HL-60 (cell line): ENCODE data around the gene ROR2.

Experiments used
- DNase-seq, 2 experiments: peaks; one replicate each; pipeline ENCODE4 v3.0.0-alpha.2; 2010 to 2020; ENCODE audit warnings: low read depth in 1 of 2, low spot score in 1 of 2
- H3K27ac ChIP-seq: fragments of 250-450 bp; sonication (Bioruptor Pico); replicated peaks from 2 replicates; pipeline ENCODE4 v1.5.1; 2020; ENCODE audit warnings: mild to moderate bottlenecking, moderate library complexity
- H3K27me3 ChIP-seq: fragments of 250-450 bp; sonication (Bioruptor Pico); 2 replicates; pipeline ENCODE4 v1.5.1; 2021; ENCODE audit warnings: mild to moderate bottlenecking, moderate library complexity; ENCODE audit not compliant: insufficient read depth, poor library complexity, severe bottlenecking
- H3K4me3 ChIP-seq: replicated peaks from 2 replicates; pipeline ENCODE4 v1.5.1; 2011; ENCODE audit warnings: mild to moderate bottlenecking, control low read depth, low read length; ENCODE audit not compliant: insufficient read depth
- CTCF ChIP-seq: IDR thresholded peaks from one replicate; pipeline ENCODE4 v1.5.1; 2011; ENCODE audit warnings: low read length, control low read depth, inconsistent platforms; ENCODE audit not compliant: insufficient read depth
- GABPA ChIP-seq: IDR thresholded peaks from 2 replicates; pipeline ENCODE4 v1.6.1; 2012; ENCODE audit warnings: low read depth
- POLR2AphosphoS5 ChIP-seq: IDR thresholded peaks from 2 replicates; pipeline ENCODE4 v1.6.1; 2012; ENCODE audit warnings: low read depth
- SPI1 ChIP-seq: IDR thresholded peaks from 2 replicates; pipeline ENCODE4 v1.6.1; 2012; ENCODE audit warnings: low read depth, mild to moderate bottlenecking, borderline replicate concordance
- TF ChIP-seq, protein P1 (sequence below): IDR thresholded peaks from 2 replicates; pipeline ENCODE4 v1.6.1; 2012; ENCODE audit warnings: low read depth; ENCODE audit not compliant: insufficient replicate concordance

The ROR2 gene

DNA sequence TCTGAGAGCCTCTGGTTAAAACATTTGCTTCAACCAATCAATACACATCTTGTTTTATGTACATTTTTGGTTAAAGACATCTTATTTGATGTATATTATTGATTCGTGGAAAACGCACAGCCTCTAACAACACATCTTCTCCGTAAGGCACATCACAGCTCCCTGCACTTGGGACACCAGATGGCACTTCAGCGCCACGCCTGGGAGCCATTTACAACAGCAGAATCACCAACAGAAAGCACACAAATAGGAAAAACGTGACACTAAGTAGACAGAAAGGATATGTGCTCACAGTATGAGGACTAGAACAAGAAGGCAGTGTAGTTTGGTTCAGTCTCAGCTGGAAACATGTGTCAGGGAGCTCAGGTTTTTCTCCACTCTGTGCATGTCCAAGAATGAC, 199.7 kb downstream of the ROR2 start:
- Histone ChIP-seq H3K27ac (no peak overlapping the region), H3K4me3 (no peak overlapping the region), H3K27me3 (peaks cover 2% of the 10 kb centered on the region)
- DNase-seq, result no peak
- TF ChIP-seq CTCF, result no peak
- TF ChIP-seq, protein P1, sequence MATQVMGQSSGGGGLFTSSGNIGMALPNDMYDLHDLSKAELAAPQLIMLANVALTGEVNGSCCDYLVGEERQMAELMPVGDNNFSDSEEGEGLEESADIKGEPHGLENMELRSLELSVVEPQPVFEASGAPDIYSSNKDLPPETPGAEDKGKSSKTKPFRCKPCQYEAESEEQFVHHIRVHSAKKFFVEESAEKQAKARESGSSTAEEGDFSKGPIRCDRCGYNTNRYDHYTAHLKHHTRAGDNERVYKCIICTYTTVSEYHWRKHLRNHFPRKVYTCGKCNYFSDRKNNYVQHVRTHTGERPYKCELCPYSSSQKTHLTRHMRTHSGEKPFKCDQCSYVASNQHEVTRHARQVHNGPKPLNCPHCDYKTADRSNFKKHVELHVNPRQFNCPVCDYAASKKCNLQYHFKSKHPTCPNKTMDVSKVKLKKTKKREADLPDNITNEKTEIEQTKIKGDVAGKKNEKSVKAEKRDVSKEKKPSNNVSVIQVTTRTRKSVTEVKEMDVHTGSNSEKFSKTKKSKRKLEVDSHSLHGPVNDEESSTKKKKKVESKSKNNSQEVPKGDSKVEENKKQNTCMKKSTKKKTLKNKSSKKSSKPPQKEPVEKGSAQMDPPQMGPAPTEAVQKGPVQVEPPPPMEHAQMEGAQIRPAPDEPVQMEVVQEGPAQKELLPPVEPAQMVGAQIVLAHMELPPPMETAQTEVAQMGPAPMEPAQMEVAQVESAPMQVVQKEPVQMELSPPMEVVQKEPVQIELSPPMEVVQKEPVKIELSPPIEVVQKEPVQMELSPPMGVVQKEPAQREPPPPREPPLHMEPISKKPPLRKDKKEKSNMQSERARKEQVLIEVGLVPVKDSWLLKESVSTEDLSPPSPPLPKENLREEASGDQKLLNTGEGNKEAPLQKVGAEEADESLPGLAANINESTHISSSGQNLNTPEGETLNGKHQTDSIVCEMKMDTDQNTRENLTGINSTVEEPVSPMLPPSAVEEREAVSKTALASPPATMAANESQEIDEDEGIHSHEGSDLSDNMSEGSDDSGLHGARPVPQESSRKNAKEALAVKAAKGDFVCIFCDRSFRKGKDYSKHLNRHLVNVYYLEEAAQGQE, result no peak
- TF ChIP-seq POLR2AphosphoS5, result no peak
- no peak for TF ChIP-seq GABPA
- no peak for TF ChIP-seq SPI1

DNA sequence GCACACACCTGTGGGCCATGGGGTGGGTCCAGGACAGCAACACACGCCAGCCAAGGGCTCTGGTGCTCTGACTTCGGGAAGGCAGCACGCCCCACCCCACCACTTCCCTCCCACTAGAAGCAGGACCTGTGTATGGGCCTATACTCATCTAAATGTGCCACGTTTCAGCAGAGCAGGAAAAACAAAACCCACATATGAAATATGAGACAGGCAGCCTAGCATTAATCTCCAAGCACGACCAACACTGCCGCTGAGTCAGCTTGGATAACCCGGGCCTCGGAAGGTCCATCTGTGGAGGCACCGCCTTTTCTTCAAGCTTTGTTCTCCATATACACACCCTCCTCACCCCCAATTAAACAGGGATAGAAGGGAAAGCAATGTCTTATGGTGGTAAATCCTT, 203.1 kb downstream of the ROR2 start:
- no peak for TF ChIP-seq POLR2AphosphoS5
- no peak for TF ChIP-seq GABPA
- TF ChIP-seq SPI1, result no peak
- TF ChIP-seq CTCF, result no peak
- TF ChIP-seq, protein P1, result no peak
- no peak for DNase-seq
- no peak overlapping the region for H3K4me3 ChIP-seq

DNA sequence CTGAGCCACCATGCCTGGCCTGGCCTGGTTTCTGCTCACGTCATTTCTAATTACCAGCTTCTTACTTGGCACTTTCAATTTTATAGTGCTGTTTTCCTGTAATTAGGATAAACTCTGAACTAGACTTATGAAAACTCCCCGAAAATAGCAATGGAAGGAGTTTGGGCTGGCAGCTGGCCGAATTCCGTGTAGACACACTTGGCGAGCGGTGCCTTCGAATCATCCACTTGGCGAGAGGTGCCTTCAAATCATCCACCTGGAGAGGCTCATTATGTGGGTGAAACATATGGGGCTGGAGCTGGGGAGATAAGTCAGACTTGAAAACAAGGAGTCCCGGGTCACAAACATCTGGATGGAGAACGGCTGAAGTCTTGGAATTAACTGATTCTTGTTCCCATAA, 203.7 kb downstream of the ROR2 start:
- no peak overlapping the region for H3K4me3 ChIP-seq
- DNase-seq, result no peak
- TF ChIP-seq, protein P1, result no peak
- TF ChIP-seq CTCF, result no peak
- H3K27me3 ChIP-seq, result peaks cover 2% of the 10 kb centered on the region
- no peak overlapping the region for H3K27ac ChIP-seq

More for the DNA sequence above, 203.1 kb downstream of the ROR2 start:
- Histone ChIP-seq H3K27ac (no peak overlapping the region), H3K27me3 (peaks cover 2% of the 10 kb centered on the region)
